Measurements from ENCODE around the gene RNF41.

DNA sequence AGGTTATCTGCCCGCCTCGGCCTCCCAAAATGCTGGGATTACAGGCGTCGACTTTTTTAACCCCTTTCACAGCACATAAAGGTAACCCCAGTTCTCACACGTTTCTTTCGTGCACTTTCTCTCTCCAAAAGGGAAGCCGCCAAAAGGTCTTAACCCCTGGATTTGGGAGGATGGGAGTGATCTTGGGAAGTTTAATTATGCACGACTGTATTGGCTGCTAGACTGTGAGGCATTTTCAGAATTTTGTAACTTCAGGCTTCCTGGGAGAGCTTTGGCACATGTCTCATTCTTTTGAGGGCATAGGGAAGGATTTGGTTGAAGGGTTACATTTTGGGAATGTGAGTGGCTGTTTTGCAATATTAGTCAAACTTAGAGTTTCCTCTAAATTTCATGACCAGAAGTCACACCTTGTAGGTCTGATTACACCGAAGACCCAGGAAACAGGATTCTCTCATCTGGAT lies 31.0 kb downstream of the RNF41 start:
- TF ChIP-seq, protein P1, sequence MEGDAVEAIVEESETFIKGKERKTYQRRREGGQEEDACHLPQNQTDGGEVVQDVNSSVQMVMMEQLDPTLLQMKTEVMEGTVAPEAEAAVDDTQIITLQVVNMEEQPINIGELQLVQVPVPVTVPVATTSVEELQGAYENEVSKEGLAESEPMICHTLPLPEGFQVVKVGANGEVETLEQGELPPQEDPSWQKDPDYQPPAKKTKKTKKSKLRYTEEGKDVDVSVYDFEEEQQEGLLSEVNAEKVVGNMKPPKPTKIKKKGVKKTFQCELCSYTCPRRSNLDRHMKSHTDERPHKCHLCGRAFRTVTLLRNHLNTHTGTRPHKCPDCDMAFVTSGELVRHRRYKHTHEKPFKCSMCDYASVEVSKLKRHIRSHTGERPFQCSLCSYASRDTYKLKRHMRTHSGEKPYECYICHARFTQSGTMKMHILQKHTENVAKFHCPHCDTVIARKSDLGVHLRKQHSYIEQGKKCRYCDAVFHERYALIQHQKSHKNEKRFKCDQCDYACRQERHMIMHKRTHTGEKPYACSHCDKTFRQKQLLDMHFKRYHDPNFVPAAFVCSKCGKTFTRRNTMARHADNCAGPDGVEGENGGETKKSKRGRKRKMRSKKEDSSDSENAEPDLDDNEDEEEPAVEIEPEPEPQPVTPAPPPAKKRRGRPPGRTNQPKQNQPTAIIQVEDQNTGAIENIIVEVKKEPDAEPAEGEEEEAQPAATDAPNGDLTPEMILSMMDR (IDR thresholded peaks at IDR 0.05; ENCODE audit: low read length) = no peak
- TF ChIP-seq EZH2phosphoT487 (IDR thresholded peaks at IDR 0.05; ENCODE audit: low read length) (no peak), EZH2 (optimal IDR thresholded peaks at IDR 0.05; ENCODE audit: low read depth, low read length) (no peak)
